Omental fat pad (tissue), 4 donors: Measurements from ENCODE around the gene FIBCD1. TPM values are rescaled to one million over a fixed set of nuclear protein-coding genes. Genes with fewer than 3 reads are reported as not detected.

Experiments used
- ATAC-seq: fragments of 150-250 bp; one replicate; pipeline ENCODE4 v1.9.1; 2016; ENCODE audit warnings: mild to moderate bottlenecking, moderate library complexity; ENCODE audit not compliant: low FRiP score
- DNase-seq: peaks from one replicate; pipeline ENCODE4 v3.0.0-alpha.2; 2019; ENCODE audit warnings: low spot score
- total RNA-seq, 4 donors: library from RNA; depleted of rRNA; stranded (reverse); fragments of >200 nt; gene quantifications; one replicate each; pipeline ENCODE4 v1.1.0, GENCODE V29; 2016
- TF ChIP-seq, protein P1 (sequence below), 3 donors: fragments of 450-650 bp; IDR thresholded peaks; one replicate each; pipeline ENCODE4 v1.5.1; 2016 to 2017; ENCODE audit warnings: antibody characterized with exemption in 3 of 3, mild to moderate bottlenecking in 3 of 3, moderate library complexity in 2 of 3

The FIBCD1 gene
- total RNA-seq, 4 donors from 2014 or later: 1.6 TPM; not detected in 3

- no peak for ATAC-seq
- TF ChIP-seq, protein P1, sequence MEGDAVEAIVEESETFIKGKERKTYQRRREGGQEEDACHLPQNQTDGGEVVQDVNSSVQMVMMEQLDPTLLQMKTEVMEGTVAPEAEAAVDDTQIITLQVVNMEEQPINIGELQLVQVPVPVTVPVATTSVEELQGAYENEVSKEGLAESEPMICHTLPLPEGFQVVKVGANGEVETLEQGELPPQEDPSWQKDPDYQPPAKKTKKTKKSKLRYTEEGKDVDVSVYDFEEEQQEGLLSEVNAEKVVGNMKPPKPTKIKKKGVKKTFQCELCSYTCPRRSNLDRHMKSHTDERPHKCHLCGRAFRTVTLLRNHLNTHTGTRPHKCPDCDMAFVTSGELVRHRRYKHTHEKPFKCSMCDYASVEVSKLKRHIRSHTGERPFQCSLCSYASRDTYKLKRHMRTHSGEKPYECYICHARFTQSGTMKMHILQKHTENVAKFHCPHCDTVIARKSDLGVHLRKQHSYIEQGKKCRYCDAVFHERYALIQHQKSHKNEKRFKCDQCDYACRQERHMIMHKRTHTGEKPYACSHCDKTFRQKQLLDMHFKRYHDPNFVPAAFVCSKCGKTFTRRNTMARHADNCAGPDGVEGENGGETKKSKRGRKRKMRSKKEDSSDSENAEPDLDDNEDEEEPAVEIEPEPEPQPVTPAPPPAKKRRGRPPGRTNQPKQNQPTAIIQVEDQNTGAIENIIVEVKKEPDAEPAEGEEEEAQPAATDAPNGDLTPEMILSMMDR (IDR thresholded peaks at IDR 0.05): no peak
- DNase-seq: no peak
Measured at GRCh38 chr9:130895038-130895437, 44.0 kb downstream of the FIBCD1 start.

DNA sequence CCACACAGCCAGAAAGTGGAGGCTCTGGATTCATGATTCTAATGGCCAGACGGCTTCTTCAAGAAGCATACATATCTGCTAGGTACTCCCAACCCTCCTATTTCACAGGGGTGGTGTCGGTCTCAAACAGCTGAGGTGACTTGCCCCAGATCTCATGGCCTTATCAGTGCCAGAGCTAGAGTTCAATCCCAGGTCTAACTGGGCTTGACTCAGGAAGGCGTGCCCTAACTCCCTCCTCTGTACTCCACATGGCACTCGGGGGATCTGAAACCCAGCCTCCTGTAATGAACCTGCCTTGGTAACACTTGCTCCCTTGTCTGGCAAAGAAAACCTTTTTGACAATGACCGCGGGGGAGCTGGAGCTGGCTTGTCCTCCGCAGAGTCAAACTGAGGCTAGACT is 44.5 kb downstream of the FIBCD1 start:
- no peak for DNase-seq
- TF ChIP-seq, protein P1 (IDR thresholded peaks at IDR 0.05): no peak
- no peak for ATAC-seq

DNA sequence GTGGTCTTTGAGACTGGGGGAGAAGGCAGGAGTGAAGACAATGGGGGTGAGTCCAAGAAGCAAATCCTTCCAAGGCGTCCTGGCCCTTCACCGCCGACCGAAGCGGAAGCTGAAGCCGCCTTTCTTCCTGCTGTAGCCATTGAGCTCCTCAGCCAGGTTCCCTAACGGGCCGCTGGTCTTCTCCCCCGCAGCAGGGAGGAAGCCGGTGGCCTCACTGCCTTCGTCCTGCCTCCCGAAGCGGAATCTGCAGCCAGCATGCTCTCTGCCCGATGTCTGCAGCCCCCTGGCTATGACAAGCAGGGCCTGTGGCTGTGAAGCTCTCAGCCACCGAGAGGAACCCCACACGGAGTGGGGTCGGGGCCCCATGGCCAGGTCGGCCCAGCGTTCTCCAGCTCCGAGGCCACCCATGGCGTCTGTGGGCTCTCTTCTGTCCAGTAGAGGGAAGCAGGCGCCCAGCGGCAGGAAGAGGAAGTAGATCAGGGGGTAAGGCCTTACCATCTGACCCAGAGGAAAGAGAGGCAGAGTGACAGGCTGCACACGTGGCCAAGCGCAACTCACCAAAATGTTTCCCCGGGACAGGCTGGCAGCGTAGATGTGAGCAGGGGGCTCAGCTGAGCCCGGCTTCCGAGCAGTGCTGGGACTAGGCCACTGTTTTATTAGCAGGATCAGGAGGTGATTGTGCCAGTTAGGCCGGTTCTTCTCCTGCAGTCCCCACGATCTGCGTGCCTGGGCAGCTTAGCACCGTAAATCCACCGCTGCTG is 45.5 kb downstream of the FIBCD1 start:
- TF ChIP-seq, protein P1 (IDR thresholded peaks at IDR 0.05): no peak
- no peak for ATAC-seq
- DNase-seq: no peak

- TF ChIP-seq, protein P1 (IDR thresholded peaks at IDR 0.05): no peak
- no peak for DNase-seq
- no peak for ATAC-seq
Measured at GRCh38 chr9:130892477-130893304, 46.4 kb downstream of the FIBCD1 start.

GRCh38 chr9:130891688-130892476 is 47.2 kb downstream of the FIBCD1 start:
- no peak for ATAC-seq
- DNase-seq: no peak
- TF ChIP-seq, protein P1 (IDR thresholded peaks at IDR 0.05): no peak

GRCh38 chr9:130890870-130891687 is 48.0 kb downstream of the FIBCD1 start:
- ATAC-seq (no peak), DNase-seq (no peak)
- TF ChIP-seq, protein P1 (IDR thresholded peaks at IDR 0.05): no peak
